Measurements from ENCODE around the gene ARHGEF16.

The ARHGEF16 gene

DNA sequence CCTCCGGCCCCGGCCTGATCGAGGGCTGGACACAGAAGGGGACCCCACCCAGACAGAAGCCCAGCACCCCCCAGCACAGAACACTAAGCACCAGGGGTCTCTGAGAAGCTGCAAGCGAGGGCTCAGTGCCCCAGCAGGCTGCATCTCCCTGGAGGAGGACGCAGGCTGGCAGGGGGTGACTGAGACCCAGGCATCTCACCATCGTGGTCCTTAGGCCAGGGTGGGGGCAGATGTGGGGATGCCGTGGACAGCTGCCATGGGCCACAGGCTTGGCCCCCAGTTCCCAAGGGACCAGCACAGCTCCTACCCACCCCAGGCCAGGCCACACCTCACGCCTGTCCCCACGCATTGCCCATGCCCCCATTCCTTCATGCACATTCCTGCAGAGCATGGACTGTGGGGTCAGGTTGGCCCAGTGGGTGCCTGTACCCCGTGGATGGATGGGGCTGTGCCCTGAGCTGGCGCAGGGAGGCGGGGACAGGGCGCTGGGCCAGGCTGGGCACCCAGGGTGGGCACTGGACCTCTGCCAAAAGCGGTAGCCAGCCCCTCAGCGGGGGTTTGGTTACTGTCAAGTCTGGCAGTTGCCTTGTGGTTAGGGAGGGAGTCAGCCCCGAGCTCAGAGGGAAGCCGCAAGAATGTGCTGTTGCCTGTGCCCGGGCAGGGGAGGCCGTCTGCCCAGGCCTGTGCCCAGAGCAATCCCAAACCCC lies 61.5 kb downstream of the ARHGEF16 start:
- TF ChIP-seq, protein P1, sequence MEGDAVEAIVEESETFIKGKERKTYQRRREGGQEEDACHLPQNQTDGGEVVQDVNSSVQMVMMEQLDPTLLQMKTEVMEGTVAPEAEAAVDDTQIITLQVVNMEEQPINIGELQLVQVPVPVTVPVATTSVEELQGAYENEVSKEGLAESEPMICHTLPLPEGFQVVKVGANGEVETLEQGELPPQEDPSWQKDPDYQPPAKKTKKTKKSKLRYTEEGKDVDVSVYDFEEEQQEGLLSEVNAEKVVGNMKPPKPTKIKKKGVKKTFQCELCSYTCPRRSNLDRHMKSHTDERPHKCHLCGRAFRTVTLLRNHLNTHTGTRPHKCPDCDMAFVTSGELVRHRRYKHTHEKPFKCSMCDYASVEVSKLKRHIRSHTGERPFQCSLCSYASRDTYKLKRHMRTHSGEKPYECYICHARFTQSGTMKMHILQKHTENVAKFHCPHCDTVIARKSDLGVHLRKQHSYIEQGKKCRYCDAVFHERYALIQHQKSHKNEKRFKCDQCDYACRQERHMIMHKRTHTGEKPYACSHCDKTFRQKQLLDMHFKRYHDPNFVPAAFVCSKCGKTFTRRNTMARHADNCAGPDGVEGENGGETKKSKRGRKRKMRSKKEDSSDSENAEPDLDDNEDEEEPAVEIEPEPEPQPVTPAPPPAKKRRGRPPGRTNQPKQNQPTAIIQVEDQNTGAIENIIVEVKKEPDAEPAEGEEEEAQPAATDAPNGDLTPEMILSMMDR (conservative IDR thresholded peaks at IDR 0.05), result no peak
- no peak overlapping the region for H3K27ac ChIP-seq

DNA sequence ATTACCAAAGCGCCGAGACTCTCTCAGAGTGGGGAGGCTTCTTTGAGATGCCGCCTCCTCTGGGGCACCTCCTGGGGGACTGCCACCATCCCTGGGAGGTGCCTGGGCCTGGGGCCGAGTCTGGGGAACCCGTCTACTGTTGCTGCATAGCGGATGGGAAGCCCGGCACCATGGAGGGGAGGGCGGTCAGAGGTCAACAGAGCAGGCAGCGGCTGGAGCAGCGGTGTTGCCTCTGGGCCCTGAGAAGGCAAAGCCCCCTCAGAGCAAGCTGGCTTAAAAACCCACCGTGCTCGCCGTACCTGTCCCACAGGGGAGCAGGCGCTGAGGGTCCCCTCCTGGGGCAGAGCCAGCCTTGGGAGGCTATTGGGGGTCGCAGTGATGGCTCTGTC lies 62.0 kb downstream of the ARHGEF16 start:
- TF ChIP-seq, protein P1 (conservative IDR thresholded peaks at IDR 0.05), result no peak
- H3K27ac ChIP-seq, result no peak overlapping the region

DNA sequence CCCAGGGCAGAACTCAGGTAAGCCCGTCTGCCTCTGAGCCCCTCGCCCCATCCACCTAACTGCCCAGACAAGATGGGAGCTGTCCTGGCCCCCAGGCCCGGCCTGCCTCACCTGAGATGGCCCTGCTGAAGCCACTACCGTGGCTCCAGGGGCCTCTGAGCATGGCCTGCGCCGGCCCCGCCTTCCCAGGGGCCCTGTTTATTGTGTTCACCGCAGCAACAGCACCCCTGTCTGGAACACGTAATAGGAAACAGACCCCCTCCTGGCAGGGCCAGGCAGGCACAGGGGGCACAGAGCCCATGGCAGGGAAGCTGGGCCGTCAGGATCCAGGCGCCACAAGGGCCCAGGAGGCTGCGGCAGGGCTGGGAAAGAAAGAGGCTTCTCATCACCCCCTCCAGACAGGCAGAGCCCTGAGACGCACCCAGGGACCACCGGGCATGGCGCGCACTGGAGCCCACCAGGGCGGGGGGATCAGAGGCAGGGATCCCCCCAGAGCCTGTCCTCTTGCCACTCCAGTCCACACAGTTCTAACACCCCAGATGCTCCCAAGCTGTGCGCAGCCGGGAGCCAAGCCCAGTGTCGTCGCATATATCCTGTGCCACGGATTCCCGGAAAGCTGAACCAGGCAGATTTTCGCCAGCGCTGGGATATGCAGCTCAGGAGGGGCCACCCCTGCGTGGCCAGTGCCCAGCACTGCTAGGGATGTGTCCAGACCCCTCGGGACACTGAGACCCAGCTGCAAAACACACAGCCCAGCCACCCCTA lies 62.6 kb downstream of the ARHGEF16 start:
- TF ChIP-seq, protein P1 (conservative IDR thresholded peaks at IDR 0.05), result no peak
- no peak overlapping the region for H3K27ac ChIP-seq

DNA sequence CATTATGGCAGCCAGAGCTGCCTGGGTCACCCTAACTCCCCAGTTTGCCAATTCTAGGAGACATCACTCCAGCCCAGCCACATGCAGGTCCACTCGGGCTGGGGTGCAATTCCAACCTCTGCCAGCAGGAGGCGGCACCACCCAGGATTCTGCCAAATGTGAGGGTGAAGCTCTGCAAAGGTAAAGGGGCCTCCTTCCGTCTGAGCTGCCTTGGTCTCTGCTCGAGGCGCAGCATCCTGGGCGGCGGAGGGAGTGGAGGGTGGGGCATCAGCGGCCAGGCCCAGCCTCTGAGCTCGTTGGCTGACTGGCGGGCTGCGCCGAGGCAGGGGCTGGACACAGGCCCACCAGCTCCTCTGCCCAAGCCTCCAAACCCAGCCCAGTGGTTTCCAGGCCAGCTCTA lies 63.8 kb downstream of the ARHGEF16 start:
- TF ChIP-seq, protein P1 (conservative IDR thresholded peaks at IDR 0.05), result peak; percentile 70
- no peak overlapping the region for H3K27ac ChIP-seq

DNA sequence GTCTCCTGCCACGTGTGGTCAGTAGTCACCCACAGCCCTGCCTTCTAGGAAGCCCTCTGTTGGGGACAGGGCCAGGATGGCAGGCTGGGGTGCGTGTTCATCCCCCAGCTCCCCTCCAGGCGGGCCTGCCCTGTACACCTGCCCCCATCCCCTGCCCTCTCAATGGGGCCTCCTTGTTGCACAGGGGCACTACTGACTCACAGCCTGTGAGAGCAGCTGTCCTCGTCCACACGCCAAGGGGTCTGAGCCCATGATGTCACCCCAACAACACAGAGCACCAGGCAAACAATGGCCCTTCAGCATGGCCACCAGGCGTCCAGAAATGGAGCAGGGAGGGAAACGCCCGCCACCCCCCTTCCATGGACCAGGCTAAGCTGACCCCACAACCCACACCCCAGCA lies 64.3 kb downstream of the ARHGEF16 start:
- no peak overlapping the region for H3K27ac ChIP-seq

DNA sequence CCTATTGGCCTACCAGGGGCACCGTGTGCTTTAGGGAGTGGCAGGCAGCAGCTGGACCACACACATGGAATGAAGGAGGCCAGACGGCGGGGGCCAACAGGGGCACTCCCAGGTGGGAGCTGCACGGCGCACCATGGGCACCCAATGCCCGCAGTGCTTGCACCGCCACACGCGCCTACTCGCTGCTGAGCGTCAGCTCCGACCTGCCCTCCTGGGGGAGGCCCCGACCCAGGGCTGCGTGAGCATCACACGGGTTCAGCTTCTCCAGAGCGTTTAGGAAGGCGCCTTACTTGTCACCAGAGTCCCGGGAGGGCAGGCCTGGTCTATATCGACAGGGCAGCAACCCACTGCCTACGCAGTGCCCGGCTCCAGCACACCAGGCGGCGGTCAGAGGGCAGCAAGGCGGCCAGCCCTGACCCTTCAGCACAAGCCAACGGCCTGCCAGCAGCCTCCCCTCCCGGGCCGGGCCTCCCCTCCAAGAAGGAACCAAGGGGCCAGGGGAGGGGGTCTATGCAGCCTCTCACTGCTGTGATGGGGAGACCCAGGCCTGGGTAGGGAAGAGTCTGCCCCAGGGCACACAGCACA lies 64.9 kb downstream of the ARHGEF16 start:
- no peak overlapping the region for H3K27ac ChIP-seq
- TF ChIP-seq, protein P1 (conservative IDR thresholded peaks at IDR 0.05), result no peak

More for the DNA sequence above, 64.3 kb downstream of the ARHGEF16 start:
- TF ChIP-seq, protein P1 (conservative IDR thresholded peaks at IDR 0.05), result no peak
